Measurements from ENCODE around the gene ARL3.

ARL3 gene

GRCh38 chr10:102629661-102630614 lies 84.3 kb downstream of the ARL3 start:
- no peak overlapping the region for H3K4me3 ChIP-seq (ENCODE audit: low read depth, low read length)
- TF ChIP-seq, protein P1, sequence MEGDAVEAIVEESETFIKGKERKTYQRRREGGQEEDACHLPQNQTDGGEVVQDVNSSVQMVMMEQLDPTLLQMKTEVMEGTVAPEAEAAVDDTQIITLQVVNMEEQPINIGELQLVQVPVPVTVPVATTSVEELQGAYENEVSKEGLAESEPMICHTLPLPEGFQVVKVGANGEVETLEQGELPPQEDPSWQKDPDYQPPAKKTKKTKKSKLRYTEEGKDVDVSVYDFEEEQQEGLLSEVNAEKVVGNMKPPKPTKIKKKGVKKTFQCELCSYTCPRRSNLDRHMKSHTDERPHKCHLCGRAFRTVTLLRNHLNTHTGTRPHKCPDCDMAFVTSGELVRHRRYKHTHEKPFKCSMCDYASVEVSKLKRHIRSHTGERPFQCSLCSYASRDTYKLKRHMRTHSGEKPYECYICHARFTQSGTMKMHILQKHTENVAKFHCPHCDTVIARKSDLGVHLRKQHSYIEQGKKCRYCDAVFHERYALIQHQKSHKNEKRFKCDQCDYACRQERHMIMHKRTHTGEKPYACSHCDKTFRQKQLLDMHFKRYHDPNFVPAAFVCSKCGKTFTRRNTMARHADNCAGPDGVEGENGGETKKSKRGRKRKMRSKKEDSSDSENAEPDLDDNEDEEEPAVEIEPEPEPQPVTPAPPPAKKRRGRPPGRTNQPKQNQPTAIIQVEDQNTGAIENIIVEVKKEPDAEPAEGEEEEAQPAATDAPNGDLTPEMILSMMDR (IDR thresholded peaks at IDR 0.05; ENCODE audit: borderline replicate concordance, insufficient read depth, low read depth, low read length), result no peak

GRCh38 chr10:102628451-102628911 lies 85.7 kb downstream of the ARL3 start:
- TF ChIP-seq, protein P1 (IDR thresholded peaks at IDR 0.05; ENCODE audit: borderline replicate concordance, insufficient read depth, low read depth, low read length), result no peak
- no peak overlapping the region for H3K4me3 ChIP-seq (ENCODE audit: low read depth, low read length)

GRCh38 chr10:102627736-102628293 lies 86.4 kb downstream of the ARL3 start:
- TF ChIP-seq, protein P1 (IDR thresholded peaks at IDR 0.05; ENCODE audit: borderline replicate concordance, insufficient read depth, low read depth, low read length), result no peak
- no peak overlapping the region for H3K4me3 ChIP-seq (ENCODE audit: low read depth, low read length)

- no peak overlapping the region for H3K4me3 ChIP-seq (ENCODE audit: low read depth, low read length)
- TF ChIP-seq, protein P1 (IDR thresholded peaks at IDR 0.05; ENCODE audit: borderline replicate concordance, insufficient read depth, low read depth, low read length), result no peak
Measured at GRCh38 chr10:102627291-102627735, 86.9 kb downstream of the ARL3 start.

DNA sequence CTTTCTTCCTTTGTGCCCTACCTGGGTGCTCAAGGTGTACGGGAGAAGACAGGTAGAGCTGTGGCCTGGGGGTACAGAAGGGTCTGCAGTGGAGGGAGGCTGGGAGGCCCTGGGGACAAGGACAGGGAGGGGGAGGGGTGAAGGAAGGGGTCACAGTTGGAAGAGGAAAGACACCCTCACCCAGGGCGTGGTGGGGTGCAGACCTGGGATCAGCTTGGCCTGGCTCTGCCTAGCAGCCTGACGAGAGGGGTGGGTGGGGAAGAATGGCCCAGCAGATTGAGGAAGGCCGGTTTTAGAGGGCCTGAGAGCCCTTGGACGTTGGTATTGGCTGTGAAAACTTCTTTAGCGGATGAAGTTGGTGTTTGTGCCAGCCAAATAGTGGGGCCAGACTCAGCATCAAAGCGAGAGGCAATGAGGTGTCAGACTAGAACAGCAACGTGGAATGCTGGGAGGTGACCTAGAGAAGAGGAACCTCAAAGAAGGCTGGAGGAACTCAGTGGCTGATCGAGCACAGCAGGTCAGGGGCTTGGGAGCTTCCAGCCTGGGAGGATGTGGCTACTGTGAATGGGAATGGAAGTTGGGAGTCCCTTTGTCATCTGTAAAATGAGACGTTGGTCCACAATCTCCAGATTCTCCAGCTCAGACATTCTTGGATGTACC lies 88.0 kb downstream of the ARL3 start:
- TF ChIP-seq, protein P1 (IDR thresholded peaks at IDR 0.05; ENCODE audit: borderline replicate concordance, insufficient read depth, low read depth, low read length), result no peak
- H3K4me3 ChIP-seq (ENCODE audit: low read depth, low read length), result no peak overlapping the region

DNA sequence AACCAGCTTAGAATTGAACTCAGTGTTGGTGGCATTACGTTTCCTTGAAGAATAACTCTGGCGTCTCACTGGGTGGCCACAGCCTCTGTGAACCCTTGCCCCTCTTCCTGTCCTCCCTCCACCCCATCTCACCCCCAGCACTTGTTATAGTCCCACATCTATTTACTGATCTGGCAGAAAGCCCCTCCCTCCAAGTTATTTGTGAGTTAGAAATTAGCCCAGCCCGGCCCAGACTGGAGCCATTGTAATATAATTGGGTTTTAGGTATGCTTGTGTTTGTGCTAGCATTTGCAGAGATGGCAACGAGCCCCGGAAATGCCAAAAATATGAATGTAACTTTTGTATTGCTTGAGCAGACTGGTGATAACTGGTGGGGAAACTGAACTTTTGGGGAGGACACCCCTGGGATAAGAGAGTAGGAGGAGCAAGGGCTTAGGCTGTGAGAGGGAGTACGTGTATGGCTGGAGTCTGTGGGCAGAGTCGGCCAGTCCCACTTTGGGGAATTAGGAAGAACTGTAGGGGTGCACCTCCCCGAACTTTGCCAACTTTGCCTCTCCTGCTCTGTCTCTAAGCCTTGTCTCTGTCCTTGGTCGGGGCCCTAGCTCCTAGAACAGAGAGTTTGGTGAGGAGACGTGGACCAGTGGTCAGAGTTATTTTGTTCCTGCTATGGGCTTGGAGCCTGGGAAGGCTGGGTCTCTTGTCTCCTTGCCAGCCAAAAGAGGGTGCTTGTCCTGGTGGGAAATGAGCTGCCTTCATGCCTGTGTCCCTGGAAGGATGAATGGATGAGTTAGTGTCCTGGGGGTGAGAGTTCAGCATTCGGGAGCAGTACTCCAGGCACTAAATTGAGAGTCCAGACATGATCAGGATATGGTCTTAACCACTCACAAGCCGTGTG lies 89.2 kb downstream of the ARL3 start:
- TF ChIP-seq, protein P1 (IDR thresholded peaks at IDR 0.05; ENCODE audit: borderline replicate concordance, insufficient read depth, low read depth, low read length), result no peak
- no peak overlapping the region for H3K4me3 ChIP-seq (ENCODE audit: low read depth, low read length)
